Stimulated activated CD4-positive, alpha-beta T cell treated with anti-CD3 and anti-CD28 coated beads, Interleukin-12 subunit alpha, Interleukin-12 subunit beta, amount 100 ng/mL, for 48 hours (primary cell): ENCODE data around the gene CAPN9.
"Not testable (repeated sequence)": the region's sequence is repeated elsewhere in the genome, so short reads cannot be mapped to it uniquely, and the experiment has no call there.

Source experiments
- DNase-seq, 3 donors: peaks; one replicate each; pipeline ENCODE4 v3.0.0-alpha.2; 2020; ENCODE audit warnings: low read depth in 2 of 3, low spot score in 1 of 3

Gene CAPN9

DNA sequence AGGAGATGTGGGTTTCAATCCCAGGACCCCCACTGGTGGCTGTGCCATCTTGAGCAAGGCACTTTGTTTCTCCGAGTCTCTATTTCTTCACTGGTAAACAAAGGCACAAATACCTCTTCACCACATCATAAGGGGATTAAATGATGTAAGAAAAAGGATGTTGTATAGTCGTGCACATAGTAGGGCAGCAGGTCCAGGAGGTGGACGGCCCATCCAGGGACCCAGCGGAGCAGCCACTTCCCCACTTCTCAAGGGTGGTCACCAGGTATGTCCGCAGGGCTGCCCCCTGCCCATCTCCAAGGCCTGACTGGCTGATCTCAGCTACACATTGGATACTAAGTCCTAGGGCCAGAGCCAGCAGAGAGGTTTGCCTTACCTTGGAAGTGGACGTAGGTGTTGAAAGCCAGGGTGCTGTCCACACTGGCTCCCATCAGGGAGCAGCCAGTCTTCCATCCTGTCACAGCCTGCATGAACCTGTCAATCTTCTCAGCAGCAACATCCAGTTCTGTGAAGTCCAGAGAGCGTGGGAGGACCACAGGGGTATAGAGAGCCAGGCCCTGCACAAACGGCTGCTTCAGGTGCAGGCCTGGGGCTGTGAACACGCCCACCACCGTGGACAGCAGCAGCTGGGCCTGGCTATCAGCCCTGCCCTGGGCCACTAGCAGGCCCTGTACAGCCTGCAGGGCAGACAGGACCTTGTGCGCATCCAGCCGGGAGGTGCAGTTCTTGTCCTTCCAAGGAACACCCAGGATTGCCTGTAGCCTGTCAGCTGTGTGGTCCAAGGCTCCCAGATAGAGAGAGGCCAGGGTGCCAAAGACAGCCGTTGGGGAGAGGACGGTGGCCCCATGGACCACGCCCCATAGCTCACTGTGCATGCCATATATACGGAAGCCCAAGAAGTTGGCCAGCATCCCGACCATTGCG, 37.3 kb upstream of the CAPN9 start:
- DNase-seq, result no peak

DNA sequence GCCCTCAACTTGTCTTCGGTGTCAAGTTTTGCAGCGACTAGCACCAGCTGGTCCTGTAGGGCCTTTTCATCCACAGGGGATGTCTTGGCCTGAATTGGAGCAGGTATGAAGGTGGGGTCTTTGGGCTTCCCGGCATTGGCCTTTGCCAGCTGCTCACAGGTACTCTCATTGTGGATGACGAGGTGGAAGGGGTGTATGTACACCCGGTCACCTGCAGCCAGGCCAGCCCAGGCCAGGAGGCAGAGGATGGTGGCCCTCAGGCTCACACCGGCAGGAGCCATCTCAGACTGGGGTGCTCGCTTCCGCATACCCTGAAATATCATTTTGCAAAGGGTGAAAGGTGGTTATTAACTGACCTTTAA, 36.7 kb upstream of the CAPN9 start:
- DNase-seq, result no peak

DNA sequence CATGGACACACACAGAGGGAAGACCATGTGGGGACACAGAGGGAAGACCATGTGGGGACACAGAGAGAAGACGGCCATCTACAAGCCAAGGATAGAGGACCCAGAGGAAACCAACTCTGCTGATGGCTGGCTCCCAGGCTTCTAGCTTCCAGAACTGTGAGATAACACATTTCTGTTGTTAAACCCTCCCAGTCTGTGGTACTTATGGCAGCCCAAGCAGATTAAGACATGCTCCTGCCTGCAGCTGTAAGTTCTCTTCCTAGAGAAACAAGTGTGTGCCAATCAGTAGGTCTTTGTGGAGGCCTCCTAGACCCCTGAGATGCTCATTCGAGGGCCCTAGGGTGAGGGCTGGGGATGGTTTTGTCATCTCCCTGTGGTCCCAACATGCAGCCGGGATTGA, 35.9 kb upstream of the CAPN9 start:
- no peak for DNase-seq

GRCh38 chr1:230712470-230712942, 34.7 kb upstream of the CAPN9 start:
- no peak for DNase-seq

DNA sequence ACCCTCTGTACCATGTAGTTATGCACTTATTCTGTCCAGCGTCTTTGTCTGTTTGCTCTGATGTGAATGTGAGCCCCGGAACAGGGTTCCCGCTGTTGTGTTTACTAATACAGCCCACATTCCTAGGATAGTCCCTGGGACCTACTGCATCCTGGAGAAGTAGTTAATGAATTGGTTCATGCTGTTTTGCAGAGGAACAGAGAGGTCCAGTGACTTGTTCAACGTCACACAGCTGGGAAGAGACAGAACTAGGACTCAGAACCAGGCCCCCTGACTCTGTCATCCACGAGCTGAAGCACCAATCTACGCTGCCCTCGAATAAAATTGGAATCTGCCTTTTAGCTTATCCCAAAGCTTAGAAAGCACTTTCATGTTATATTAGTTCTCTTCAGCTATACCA, 34.0 kb upstream of the CAPN9 start:
- no peak for DNase-seq

- no peak for DNase-seq
These were observed 33.7 kb upstream of the CAPN9 start for GRCh38 chr1:230713547-230713914.

DNA sequence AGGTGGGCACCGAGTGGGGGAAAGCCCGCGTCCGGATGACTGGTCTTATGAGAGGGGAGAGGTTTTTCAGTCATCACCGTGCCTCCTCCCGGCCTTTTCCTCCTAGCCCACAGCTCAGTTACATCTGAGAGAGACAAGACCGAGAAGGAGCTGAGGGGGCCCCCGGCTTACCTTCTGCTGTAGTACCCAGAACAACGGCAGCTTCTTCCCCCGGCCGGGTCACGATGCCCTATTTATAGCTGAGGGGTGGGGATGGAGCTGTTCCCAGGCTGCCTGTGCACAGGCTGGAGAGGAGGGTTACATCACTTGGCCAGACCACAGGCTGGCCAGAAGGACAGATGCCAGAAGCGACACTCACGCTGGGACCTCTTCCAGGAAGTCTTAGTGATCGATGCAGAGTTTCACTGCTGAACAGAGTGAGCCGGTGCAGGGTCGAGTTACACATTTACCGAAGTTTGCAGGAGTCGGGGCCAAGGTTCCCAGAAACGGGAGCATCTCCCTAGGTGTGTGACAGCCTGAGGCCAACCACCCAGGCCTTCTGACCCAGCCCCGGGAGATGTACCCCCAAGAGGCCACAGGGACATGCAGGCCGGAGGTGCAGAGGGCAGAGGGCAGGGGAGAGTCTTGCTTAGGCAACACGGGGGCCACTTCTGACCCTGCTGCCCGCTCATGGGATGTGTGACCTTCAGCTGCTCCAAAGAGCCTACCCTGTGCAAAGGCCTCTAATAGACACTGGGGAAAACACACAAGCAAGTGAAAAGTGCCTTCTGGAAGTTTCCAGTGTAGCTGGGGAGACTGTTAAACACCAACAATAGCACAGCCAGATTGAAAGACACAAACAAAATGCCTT, 33.0 kb upstream of the CAPN9 start, which contains the start of gene AGT:
Gene AGT (minus strand): TSS at position 208 of the 850 bp plus-strand sequence. CDS start 3,299 bp downstream, outside the sequence.
- DNase-seq, result no peak

- no peak for DNase-seq
These were observed 31.7 kb upstream of the CAPN9 start for GRCh38 chr1:230715510-230715909.

- not testable (repeated sequence) for DNase-seq
These were observed 30.7 kb upstream of the CAPN9 start for GRCh38 chr1:230716453-230716852.

DNA sequence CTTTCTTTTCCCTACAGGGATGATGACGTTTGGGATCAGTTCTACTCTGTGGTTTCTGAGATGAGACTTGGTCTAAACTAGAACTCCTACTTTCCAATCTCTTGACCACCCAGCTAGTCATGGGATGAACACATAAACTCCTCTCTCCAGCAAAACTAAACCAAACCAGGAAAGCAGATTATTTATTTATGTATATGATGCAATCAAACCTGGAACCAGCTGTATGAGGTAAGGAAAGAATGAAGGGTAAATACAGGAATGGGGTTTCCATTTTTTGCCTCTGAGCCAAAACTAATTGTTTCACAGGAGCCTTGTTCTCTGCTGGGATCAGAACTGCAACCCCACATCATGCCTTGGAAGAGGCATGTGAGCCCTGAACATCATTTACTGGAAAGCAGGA, 29.9 kb upstream of the CAPN9 start:
- no peak for DNase-seq

- DNase-seq, result not testable (repeated sequence)
These were observed 25.2 kb upstream of the CAPN9 start for GRCh38 chr1:230721849-230722522.

GRCh38 chr1:230725256-230726012, 21.8 kb upstream of the CAPN9 start:
- DNase-seq, result no peak

- DNase-seq, result no peak
These were observed 18.3 kb upstream of the CAPN9 start for GRCh38 chr1:230728710-230729392.

GRCh38 chr1:230730977-230731376, 16.2 kb upstream of the CAPN9 start:
- no peak for DNase-seq

DNA sequence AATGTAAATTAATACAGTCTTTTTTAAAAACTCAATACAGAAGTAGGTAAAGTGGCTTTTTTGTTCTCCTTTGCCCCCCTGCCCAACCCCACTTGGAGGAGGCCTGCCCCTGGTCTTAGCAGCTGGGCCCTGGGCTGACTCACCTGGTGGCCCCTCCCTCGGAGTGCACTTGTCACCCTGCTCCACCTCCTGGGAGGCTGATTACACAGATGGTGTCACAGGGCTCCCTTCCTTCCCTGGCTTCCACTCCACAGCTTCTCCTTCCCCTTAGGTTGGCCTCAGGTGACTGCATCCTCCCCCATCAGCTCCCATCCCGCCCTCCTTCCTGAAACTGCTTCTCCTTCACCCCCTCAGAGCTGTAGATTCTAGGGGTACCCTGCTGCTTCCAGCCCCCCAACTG, 11.7 kb upstream of the CAPN9 start:
- DNase-seq, result no peak

GRCh38 chr1:230737622-230738262, 9.4 kb upstream of the CAPN9 start:
- DNase-seq, result no peak

DNA sequence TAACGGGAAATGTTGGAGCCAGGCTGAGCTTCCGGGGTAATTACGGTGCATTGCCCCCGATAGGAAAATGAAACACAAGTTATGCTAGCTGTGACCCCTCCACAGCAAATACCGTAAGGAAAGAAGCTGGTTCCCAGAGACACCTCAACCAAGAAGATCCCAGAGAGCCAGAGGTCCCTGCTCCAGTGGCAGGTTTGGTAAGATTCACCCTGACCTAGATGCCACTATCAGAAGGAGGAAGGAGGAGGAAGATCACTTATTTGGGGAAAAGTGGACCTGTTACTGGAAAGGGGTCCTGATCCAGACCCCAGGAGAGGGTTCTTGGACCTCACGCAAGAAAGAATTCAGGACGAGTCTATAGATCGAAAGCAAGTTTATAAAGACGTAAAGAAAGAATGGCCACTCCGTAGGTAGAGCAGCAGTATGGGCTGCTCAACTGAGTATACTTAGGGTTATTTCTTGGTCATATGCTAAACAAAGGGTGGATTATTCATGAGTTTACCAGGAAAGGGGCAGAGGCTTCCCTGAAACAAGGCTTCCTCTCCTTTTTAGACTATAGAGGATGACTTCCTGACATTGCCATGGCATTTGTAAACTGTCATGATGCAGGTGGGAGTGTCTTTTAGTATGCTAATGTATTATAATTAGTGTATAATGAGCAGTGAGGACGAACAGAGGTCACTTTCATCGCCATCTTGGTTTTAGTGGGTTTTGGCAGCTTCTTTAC, 7.5 kb upstream of the CAPN9 start:
- no peak for DNase-seq

DNA sequence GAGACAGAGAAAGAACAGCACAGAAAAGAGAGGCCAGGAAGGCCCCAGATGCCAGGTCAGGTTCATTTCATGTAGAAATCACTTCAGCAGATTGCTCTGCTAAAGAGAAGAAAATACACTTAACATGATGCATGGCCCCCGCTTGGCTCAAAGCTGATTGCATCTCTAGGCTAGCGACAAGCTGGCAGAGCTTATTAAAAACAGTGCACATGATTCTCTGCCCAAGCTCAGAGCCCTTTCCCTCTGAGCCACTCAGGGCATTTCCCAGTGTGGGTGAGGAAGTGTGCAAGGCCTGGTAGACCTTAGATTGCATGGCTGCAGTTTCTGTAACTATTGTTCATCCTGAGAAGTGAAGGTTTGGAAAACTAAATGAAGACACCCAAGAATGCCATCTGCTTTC, 3.3 kb upstream of the CAPN9 start:
- DNase-seq, result no peak

DNA sequence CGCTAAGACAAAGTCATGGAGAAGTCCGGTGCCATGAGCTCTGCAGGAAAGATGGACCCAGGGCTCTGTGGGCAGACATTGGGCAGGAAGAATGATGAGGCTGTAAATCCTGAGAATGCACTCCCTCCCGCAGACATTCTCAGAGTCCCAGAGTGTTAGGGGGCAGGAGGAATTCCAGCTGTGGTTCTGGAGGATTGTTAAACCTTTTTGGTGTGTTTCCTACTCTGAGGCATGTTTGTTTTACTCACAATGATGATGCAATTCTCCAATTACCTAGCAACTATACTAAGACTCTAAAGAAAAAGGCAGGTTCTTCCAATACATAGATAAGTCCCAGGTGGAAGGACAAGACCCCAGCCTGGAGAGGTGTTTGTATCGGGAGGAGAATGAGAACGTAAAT, 2.8 kb upstream of the CAPN9 start:
- no peak for DNase-seq
